HepG2 (cell line): ENCODE measurements around the gene LARP4. TPM values are rescaled to one million over a fixed set of nuclear protein-coding genes. Genes with fewer than 3 reads are reported as not detected.

Source experiments
- ATAC-seq: fragments of 200-7000 bp; cut with Tn5 transposase; 3 replicates; pipeline ENCODE4 v1.9.1; 2020; ENCODE audit warnings: mild to moderate bottlenecking, moderate library complexity
- BruUV-seq: library from RNA; stranded (reverse); fragments of 400-500 nt; replicated peaks from 2 replicates; lab custom pipeline; 2021; lab: Mats Ljungman, UMichigan
- CTCF ChIA-PET: fragments of 300-600 bp; formaldehyde crosslinking; extraction: SDS; loops from one replicate; lab custom pipeline; 2021; ENCODE audit warnings: low total read pairs, inconsistent platforms, low intra/inter-chr PET ratio; lab: Yijun Ruan, JAX
- POLR2A ChIA-PET: fragments of 350-600 bp; sonication (Branson Sonifier 250); formaldehyde crosslinking; loops from one replicate; lab custom pipeline; 2020; ENCODE audit warnings: antibody characterized with exemption, inconsistent platforms; lab: Yijun Ruan, JAX
- DNase-seq: peaks from one replicate; pipeline ENCODE4 v3.0.0-alpha.2; 2015; ENCODE audit warnings: low spot score
- FAIRE-seq: peaks from 3 replicates; lab custom pipeline; 2011; peaks lifted over from hg19 to GRCh38; lab: Jason Lieb, UNC
- H2AFZ ChIP-seq: one replicate; pipeline ENCODE4 v1.6.1; 2011; ENCODE audit warnings: low read length, inconsistent platforms
- H3K27ac ChIP-seq: fragments of 300-600 bp; 3 replicates; pipeline ENCODE4 v1.8.0; 2011; ENCODE audit warnings: mixed run types, mild to moderate bottlenecking, mixed read lengths, low read length, inconsistent platforms; ENCODE audit not compliant: insufficient read depth; ENCODE audit errors: extremely low read length
- H3K27me3 ChIP-seq, 2 experiments: fragments of 200-600 bp in 1 of 2; 2 replicates in 1 of 2; 3 replicates in 1 of 2; pipeline versions ENCODE4 v1.6.0 to v1.8.0; 2011; ENCODE audit warnings: low read length in 2 of 2, mild to moderate bottlenecking in 2 of 2, moderate library complexity in 2 of 2, inconsistent platforms in 1 of 2; ENCODE audit not compliant: insufficient read depth in 2 of 2, control insufficient read depth in 1 of 2
- H3K36me3 ChIP-seq, 2 experiments: fragments of 200-600 bp in 1 of 2; replicated peaks in 1 of 2; 2 replicates in 1 of 2; 3 replicates in 1 of 2; pipeline versions ENCODE4 v1.5.1 to v1.8.0; 2011; ENCODE audit warnings: low read length in 2 of 2, inconsistent platforms in 1 of 2; ENCODE audit not compliant: insufficient read depth in 2 of 2, control insufficient read depth in 1 of 2
- H3K4me1 ChIP-seq: 2 replicates; pipeline ENCODE4 v1.5.1; 2012; ENCODE audit warnings: low read length, inconsistent platforms; ENCODE audit not compliant: insufficient read depth
- H3K4me2 ChIP-seq: 2 replicates; pipeline ENCODE4 v1.6.0; 2011; ENCODE audit warnings: low read depth, low read length, inconsistent platforms
- H3K4me3 ChIP-seq, 3 experiments: fragments of 200-600 bp in 1 of 3; sonication (generic), shearing (Covaris generic) in 1 of 3; replicated peaks in 1 of 3; 2 replicates each; pipeline ENCODE4 v1.5.1; 2011 to 2016; ENCODE audit warnings: low read length in 3 of 3, inconsistent platforms in 2 of 3, low read depth in 2 of 3, mild to moderate bottlenecking in 2 of 3, control low read depth in 1 of 3, mixed read lengths in 1 of 3; ENCODE audit not compliant: insufficient read depth in 1 of 3
- H3K79me2 ChIP-seq: one replicate; pipeline ENCODE4 v1.6.1; 2011; ENCODE audit warnings: low read length, inconsistent platforms; ENCODE audit not compliant: insufficient read depth
- H3K9ac ChIP-seq: 2 replicates; pipeline ENCODE4 v1.6.0; 2011; ENCODE audit warnings: mild to moderate bottlenecking, low read depth, low read length, inconsistent platforms; ENCODE audit not compliant: insufficient read depth
- H3K9me3 ChIP-seq: 2 replicates; pipeline ENCODE4 v1.5.1; 2012; ENCODE audit warnings: mild to moderate bottlenecking, low read length
- H4K20me1 ChIP-seq: 2 replicates; pipeline ENCODE4 v1.6.0; 2011; ENCODE audit warnings: inconsistent platforms, mild to moderate bottlenecking, low read length, moderate library complexity; ENCODE audit not compliant: insufficient read depth
- CENPX ChIP-seq: sonication (generic); formaldehyde crosslinking; IDR thresholded peaks from 2 replicates; pipeline ENCODE4 v1.9.0; 2021; ENCODE audit warnings: mild to moderate bottlenecking, missing genetic modification reagents, moderate library complexity
- DNMT1 ChIP-seq: sonication (generic); formaldehyde crosslinking; IDR thresholded peaks from 2 replicates; pipeline ENCODE4 v1.5.1; 2020; ENCODE audit warnings: mild to moderate bottlenecking, missing genetic modification reagents
- DPF2 ChIP-seq: sonication (generic); formaldehyde crosslinking; IDR thresholded peaks from 2 replicates; pipeline ENCODE4 v1.4.0; 2020; ENCODE audit warnings: mild to moderate bottlenecking, low read depth, missing genetic modification reagents, borderline replicate concordance
- GATAD1 ChIP-seq: IDR thresholded peaks from 2 replicates; pipeline ENCODE4 v1.6.1; 2016; ENCODE audit warnings: missing genetic modification reagents, missing compliant biosample characterization
- MAFF ChIP-seq: IDR thresholded peaks from 2 replicates; pipeline ENCODE4 v1.6.1; 2011; ENCODE audit warnings: low read depth, low read length, improper control_type of control experiment
- MAFK ChIP-seq, 2 experiments: IDR thresholded peaks in 1 of 2; conservative IDR thresholded peaks in 1 of 2; 2 replicates each; pipeline ENCODE4 v1.6.1; 2011; ENCODE audit warnings: improper control_type of control experiment in 2 of 2, low read length in 2 of 2
- MAZ ChIP-seq, 2 experiments: sonication (generic) in 1 of 2; formaldehyde crosslinking in 1 of 2; IDR thresholded peaks; 2 replicates each; pipeline versions ENCODE4 v1.5.0 to v1.6.1; 2012 to 2020; ENCODE audit warnings: low read depth in 2 of 2, mild to moderate bottlenecking in 2 of 2, borderline replicate concordance in 1 of 2, improper control_type of control experiment in 1 of 2, low read length in 1 of 2, missing genetic modification reagents in 1 of 2, moderate library complexity in 1 of 2
- SOX5 ChIP-seq: IDR thresholded peaks from 2 replicates; pipeline ENCODE4 v1.6.1; 2016; ENCODE audit warnings: borderline replicate concordance
- ZFP36L2 ChIP-seq: sonication (generic); formaldehyde crosslinking; IDR thresholded peaks from 2 replicates; pipeline ENCODE4 v1.4.0; 2020; ENCODE audit warnings: missing genetic modification reagents
- ZNF224 ChIP-seq: sonication (generic); formaldehyde crosslinking; IDR thresholded peaks from 2 replicates; pipeline ENCODE4 v1.5.0; 2020; ENCODE audit warnings: mild to moderate bottlenecking, missing genetic modification reagents
- ZNF616 ChIP-seq: sonication (generic); formaldehyde crosslinking; IDR thresholded peaks from 2 replicates; pipeline ENCODE4 v1.5.0; 2020; ENCODE audit warnings: low read depth, mild to moderate bottlenecking, missing genetic modification reagents
- WGBS: methylation state at CpG from one replicate; pipeline ENCODE4 v1.1.6; 2017; ENCODE audit warnings: low lambda C conversion rate; 5-methylcytosine and 5-hydroxymethylcytosine counted together
- in situ Hi-C: cut with HindIII; loops from 2 replicates; pipeline ENCODE4 v1.10.0; 2017; ENCODE audit warnings: low pct_unique_long_range_greater_than_20kb; ENCODE audit not compliant: extremely low pct_ligation_motif_present
- intact Hi-C: fragments of 100-400 bp; cut with micrococcal nuclease; formaldehyde crosslinking; loops from one replicate; pipeline ENCODE4 v1.10.0; 2022; ENCODE audit not compliant: unreplicated experiment
- polyA plus RNA-seq, 8 experiments: library from polyadenylated mRNA; depleted of rRNA in 3 of 8; stranded (reverse) in 7 of 8; unstranded in 1 of 8; fragments of >200 nt; fragmentation: Illumina TruSeq in 4 of 8; extraction: Trizol in 4 of 8; gene quantifications; 2 replicates each; pipeline versions ENCODE4 v1.2.1 to v1.2.3, GENCODE V29; 2011 to 2016; ENCODE audit warnings: low read depth in 4 of 8, missing spikeins in 1 of 8, mixed read lengths in 1 of 8; ENCODE audit not compliant: insufficient read depth in 1 of 8
- total RNA-seq, 5 experiments: library from RNA; depleted of rRNA; stranded (reverse); fragments of >200 nt; fragmentation: Illumina TruSeq; extraction: Trizol; gene quantifications; 2 replicates each; pipeline ENCODE4 v1.2.3, GENCODE V29; 2016; ENCODE audit warnings: low read depth in 1 of 5
- TF ChIP-seq, protein P1 (sequence below): sonication (generic); formaldehyde crosslinking; IDR thresholded peaks from 2 replicates; pipeline ENCODE4 v1.4.0; 2020; ENCODE audit warnings: missing genetic modification reagents, low read depth, mild to moderate bottlenecking, borderline replicate concordance
- TF ChIP-seq, protein P2 (sequence below): sonication (generic); formaldehyde crosslinking; IDR thresholded peaks from 2 replicates; pipeline ENCODE4 v1.4.0; 2020; ENCODE audit warnings: mild to moderate bottlenecking, low read depth, missing genetic modification reagents
- TF ChIP-seq, protein P3 (sequence below): sonication (generic); formaldehyde crosslinking; IDR thresholded peaks from 2 replicates; pipeline ENCODE4 v1.4.0; 2020; ENCODE audit warnings: missing genetic modification reagents
- TF ChIP-seq, protein P4 (sequence below): IDR thresholded peaks from 2 replicates; pipeline ENCODE4 v1.6.1; 2016; ENCODE audit warnings: missing genetic modification reagents, missing compliant biosample characterization

Gene LARP4
- total and polyA plus RNA-seq, 2 of the 13 experiments (the other 11 are each of a cell fraction or from before 2014, with no cell fraction given): 16.4 to 42.7 TPM

DNA sequence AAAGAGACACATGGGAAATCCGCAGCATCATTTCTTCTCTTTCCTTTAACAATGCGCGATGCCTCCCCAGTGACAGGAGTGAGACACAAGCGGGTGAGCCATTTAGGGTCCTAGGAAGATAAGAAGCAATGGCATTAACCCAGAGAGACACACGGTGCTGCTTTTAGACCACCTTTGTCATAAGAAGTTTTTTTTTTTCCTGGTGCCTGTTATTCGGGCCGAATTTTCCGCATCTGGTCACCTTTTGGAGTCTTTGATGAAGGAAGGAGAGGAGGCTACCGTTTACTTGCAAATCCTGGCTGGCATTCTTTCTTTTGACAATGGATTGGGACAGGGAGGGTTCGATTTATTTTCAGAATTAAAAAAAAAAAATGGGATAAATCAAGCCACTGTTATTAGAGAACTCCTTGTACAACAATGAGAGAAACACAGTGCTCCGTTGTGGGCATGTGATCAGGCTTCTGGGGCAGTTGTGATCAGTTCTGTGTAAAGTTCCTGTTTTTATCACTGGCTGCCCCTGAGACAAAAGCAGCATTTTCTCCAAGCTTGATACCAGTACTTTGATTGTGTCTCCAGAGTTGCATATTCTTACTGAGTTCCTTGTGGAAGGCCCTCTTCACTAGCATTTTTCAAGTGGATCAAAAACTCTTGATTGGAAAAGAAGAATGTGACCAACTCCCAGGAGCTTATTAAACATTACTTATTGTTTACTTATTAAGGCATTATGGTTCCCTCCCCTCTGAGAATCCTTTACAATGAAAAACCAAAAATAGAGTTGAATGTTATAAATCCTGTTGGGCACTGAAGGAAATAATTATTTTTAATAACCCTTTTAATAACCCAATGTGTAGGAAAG is 105.2 kb downstream of the LARP4 start (continued):
- TF ChIP-seq, protein P1, sequence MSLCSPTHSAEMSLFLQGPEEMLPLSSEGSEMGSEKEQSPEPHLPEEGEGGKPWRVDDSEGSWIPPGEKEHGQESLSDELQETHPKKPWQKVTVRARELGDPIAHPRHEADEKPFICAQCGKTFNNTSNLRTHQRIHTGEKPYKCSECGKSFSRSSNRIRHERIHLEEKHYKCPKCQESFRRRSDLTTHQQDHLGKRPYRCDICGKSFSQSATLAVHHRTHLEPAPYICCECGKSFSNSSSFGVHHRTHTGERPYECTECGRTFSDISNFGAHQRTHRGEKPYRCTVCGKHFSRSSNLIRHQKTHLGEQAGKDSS (CRISPR knock-in tag): 0 out of 2 replicates have a peak, but pooled peaks have one; percentile 28
- TF ChIP-seq, protein P2, sequence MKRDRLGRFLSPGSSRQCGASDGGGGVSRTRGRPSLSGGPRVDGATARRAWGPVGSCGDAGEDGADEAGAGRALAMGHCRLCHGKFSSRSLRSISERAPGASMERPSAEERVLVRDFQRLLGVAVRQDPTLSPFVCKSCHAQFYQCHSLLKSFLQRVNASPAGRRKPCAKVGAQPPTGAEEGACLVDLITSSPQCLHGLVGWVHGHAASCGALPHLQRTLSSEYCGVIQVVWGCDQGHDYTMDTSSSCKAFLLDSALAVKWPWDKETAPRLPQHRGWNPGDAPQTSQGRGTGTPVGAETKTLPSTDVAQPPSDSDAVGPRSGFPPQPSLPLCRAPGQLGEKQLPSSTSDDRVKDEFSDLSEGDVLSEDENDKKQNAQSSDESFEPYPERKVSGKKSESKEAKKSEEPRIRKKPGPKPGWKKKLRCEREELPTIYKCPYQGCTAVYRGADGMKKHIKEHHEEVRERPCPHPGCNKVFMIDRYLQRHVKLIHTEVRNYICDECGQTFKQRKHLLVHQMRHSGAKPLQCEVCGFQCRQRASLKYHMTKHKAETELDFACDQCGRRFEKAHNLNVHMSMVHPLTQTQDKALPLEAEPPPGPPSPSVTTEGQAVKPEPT (CRISPR knock-in tag): no peak
- TF ChIP-seq GATAD1 (CRISPR knock-in tag): no peak

DNA sequence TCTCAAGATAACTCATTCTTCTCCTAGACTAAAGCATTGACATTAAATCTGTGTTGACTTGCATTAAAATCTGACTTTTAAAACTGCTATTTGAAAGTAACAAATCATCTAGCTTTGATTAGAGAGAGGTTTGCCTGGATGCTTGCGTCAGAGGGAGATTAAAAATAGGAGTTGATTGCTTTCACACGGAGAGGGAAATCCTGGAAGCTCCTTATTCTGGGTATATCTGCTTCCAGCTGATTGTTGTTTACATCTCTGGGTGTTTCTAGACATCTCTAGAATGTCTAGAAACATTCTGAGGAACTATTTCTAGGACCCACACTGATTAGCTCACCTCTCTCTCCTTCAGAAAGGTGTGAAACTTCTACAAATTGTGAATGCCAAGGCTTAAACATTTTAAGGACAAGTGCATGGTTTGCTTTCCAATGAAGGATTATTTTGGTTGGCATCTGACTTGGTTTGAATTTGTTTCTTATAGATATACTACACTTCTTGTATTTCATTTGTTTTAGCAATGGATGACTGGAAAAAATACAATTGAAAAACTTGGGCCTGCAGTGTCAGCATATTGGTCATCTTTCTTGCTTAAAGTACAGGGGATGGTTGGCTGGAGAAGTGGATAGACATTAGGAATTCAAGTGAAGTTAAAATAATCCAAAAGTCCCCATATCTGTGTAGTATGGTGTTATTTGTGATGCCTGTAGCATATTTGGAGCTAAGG is 106.2 kb downstream of the LARP4 start:
- no peak for DNase-seq
- 16% methylated on average over 2 of the region's 2 CpGs for WGBS
- peak overlapping the region; percentile 88 for H3K4me2 ChIP-seq
- peak overlapping the region; percentile 93 for H3K27ac ChIP-seq
- ChIA-PET CTCF (no interaction called here), POLR2A (interaction anchor here (0.9 to 3.9 kb wide), 3 partner anchors 17 to 42 kb away, joined by 3 to 27 read pairs (median 5); no protein-coding TSS in a partner anchor)
- H3K4me1 ChIP-seq: peaks cover 57% of the 10 kb centered on the region
- FAIRE-seq: no peak
- BruUV-seq: no TSS peak
- no peaks in the 10 kb centered on the region; the same call in 1 of the 2 replicates for H4K20me1 ChIP-seq
- H2AFZ ChIP-seq: no peak overlapping the region
- peaks cover 69% of the 10 kb centered on the region for H3K79me2 ChIP-seq
- intact Hi-C loops (loop anchor here (5.0 to 10.0 kb wide), 3 partner anchors 40 to 228 kb away; no protein-coding TSS in a partner anchor), in situ Hi-C loops (loop anchor here (5.0 kb wide), 1 partner anchor 130 kb away; no protein-coding TSS in a partner anchor)
- H3K36me3 ChIP-seq: no peaks in the 10 kb centered on the region
- H3K27me3 ChIP-seq: no peaks in the 10 kb centered on the region; a peak in 1 of 5 replicates
- H3K4me3 ChIP-seq: peak overlapping the region; percentile 89 to 98 (median 90)
- peak overlapping the region; percentile 97 for H3K9ac ChIP-seq
- ATAC-seq: no peak
- no peaks in the 10 kb centered on the region for H3K9me3 ChIP-seq
- TF ChIP-seq ZNF224 (CRISPR knock-in tag): no peak
- TF ChIP-seq ZNF616 (CRISPR knock-in tag): no peak
- no peak for TF ChIP-seq MAZ (IDR thresholded peaks at IDR 0.05; ENCODE audit: borderline replicate concordance, low read depth, low read length)
- TF ChIP-seq MAZ (CRISPR knock-in tag; IDR thresholded peaks at IDR 0.05; ENCODE audit: low read depth): no peak
- TF ChIP-seq CENPX (CRISPR knock-in tag): no peak
- TF ChIP-seq MAFF: peak; percentile 48
- TF ChIP-seq DNMT1 (CRISPR knock-in tag): no peak
- TF ChIP-seq, protein P3, sequence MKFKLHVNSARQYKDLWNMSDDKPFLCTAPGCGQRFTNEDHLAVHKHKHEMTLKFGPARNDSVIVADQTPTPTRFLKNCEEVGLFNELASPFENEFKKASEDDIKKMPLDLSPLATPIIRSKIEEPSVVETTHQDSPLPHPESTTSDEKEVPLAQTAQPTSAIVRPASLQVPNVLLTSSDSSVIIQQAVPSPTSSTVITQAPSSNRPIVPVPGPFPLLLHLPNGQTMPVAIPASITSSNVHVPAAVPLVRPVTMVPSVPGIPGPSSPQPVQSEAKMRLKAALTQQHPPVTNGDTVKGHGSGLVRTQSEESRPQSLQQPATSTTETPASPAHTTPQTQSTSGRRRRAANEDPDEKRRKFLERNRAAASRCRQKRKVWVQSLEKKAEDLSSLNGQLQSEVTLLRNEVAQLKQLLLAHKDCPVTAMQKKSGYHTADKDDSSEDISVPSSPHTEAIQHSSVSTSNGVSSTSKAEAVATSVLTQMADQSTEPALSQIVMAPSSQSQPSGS (CRISPR knock-in tag): no peak
- TF ChIP-seq, protein P4, sequence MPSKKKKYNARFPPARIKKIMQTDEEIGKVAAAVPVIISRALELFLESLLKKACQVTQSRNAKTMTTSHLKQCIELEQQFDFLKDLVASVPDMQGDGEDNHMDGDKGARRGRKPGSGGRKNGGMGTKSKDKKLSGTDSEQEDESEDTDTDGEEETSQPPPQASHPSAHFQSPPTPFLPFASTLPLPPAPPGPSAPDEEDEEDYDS (CRISPR knock-in tag): no peak
- TF ChIP-seq DPF2: no peak
- no peak for TF ChIP-seq SOX5
- no peak for TF ChIP-seq ZFP36L2 (CRISPR knock-in tag)
- peak; percentile 72 for TF ChIP-seq MAFK (conservative IDR thresholded peaks at IDR 0.05 in 1 of 2, IDR thresholded peaks at IDR 0.05 in 1 of 2; ENCODE audit: low read length in 2 of 2)
